Measurements from ENCODE around the gene APOO. TPM values are rescaled to one million over a fixed set of nuclear protein-coding genes. Genes with fewer than 3 reads are reported as not detected.

Gene APOO
- total RNA-seq, 1 experiment from 2014 or later, result 95.3 TPM

DNA sequence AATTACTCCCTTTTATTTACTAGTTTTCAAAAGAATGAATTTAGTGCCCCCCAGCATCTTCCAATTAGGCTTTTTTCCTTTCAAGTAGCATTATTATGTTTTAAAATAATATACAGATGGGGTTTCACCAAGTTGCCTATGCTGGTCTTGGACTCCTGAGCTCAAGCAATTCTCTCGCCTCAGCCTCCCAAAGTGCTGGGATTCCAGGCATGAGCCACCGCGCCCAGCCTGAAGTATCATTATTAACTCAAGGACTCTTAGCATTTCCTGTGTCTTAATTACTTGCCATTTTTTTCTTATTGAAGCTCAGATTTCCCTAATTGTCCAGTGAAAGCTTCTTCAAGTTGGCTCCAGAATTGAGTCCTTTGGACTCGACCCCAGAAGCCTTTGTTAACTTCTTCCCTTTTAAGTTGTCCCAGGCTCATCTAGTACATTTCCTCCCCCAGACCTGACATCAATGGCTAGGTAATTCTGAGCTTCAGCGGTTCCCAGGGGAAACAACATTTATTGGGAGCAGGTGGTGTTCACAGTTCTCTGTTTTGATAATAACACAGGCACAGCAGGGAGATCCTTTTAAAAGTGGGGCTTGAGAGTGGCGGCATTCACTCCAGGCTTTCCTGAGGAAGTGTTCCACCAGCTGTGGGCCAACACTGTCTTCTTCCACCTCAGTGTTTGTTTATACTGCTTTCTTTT is 114.7 kb downstream of the APOO start:
- Histone ChIP-seq H4K20me1 (ENCODE audit: control insufficient read depth, insufficient read depth, insufficient read length) (no peaks in the 10 kb centered on the region), H3K23ac (ENCODE audit: insufficient read length, low read depth, low read length) (no peak overlapping the region), H2BK120ac (ENCODE audit: low read depth, low read length, poor library complexity, severe bottlenecking) (no peak overlapping the region), H2BK15ac (ENCODE audit: low read depth, low read length) (no peak overlapping the region), H3K56ac (ENCODE audit: insufficient read length, low read depth, low read length) (no peak overlapping the region), H3K4ac (ENCODE audit: low read depth, low read length) (no peak overlapping the region), H4K91ac (ENCODE audit: insufficient read length, low read depth, low read length) (no peak overlapping the region), H3T11ph (ENCODE audit: low read length) (no peak overlapping the region), H3K27me3 (ENCODE audit: insufficient read depth, low read length) (no peaks in the 10 kb centered on the region), H4K8ac (replicated peaks; ENCODE audit: insufficient read length, low read depth, low read length) (no peak overlapping the region), H2BK12ac (ENCODE audit: insufficient read length, low read depth, low read length) (no peak overlapping the region), H3K79me1 (ENCODE audit: insufficient read depth, low read depth, low read length, poor library complexity, severe bottlenecking) (no peaks in the 10 kb centered on the region), H3K27ac (ENCODE audit: insufficient read length, low read depth, low read length) (no peak overlapping the region), H3K23me2 (ENCODE audit: insufficient read length, low read depth, low read length, poor library complexity, severe bottlenecking) (no peaks in the 10 kb centered on the region), H3K79me2 (ENCODE audit: insufficient read depth, low read length) (no peaks in the 10 kb centered on the region), H3K14ac (ENCODE audit: insufficient read depth, low read length) (peak overlapping the region; percentile 47; the same call in 1 of the 2 replicates), H3K9ac (ENCODE audit: extremely low read depth, insufficient read length, low read length) (no peak overlapping the region), H3K4me2 (ENCODE audit: insufficient read depth, insufficient read length, low read length) (no peak overlapping the region), H2BK5ac (ENCODE audit: insufficient read length, low read length) (no peak overlapping the region), H2AFZ (ENCODE audit: low read length) (peak overlapping the region; percentile 23), H4K5ac (ENCODE audit: insufficient read length, low read depth, low read length) (no peak overlapping the region), H2BK20ac (ENCODE audit: low read depth, low read length, poor library complexity, severe bottlenecking) (no peak overlapping the region), H3K18ac (ENCODE audit: insufficient read length, low read depth, low read length) (no peak overlapping the region), H3K9me3 (ENCODE audit: control insufficient read depth, low read depth, low read length) (no peaks in the 10 kb centered on the region), H3K4me1 (ENCODE audit: insufficient read depth, low read length) (no peaks in the 10 kb centered on the region; the same call in 1 of the 2 replicates), H2AK5ac (ENCODE audit: insufficient read length, low read length) (no peak overlapping the region)
- TF ChIP-seq CTCF (conservative IDR thresholded peaks at IDR 0.05), result no peak
- no peak for DNase-seq
- H3K27me3 Mint-ChIP-seq (ENCODE audit: low read depth), result no peaks in the 10 kb centered on the region
- H3K9me3 Mint-ChIP-seq, result no peaks in the 10 kb centered on the region
- no peaks in the 10 kb centered on the region for H3K36me3 Mint-ChIP-seq (ENCODE audit: insufficient read depth in 1 of 3, low read depth in 3 of 3)
- peaks cover 27 to 35% of the 10 kb centered on the region in 2 experiments for H3K4me1 Mint-ChIP-seq
- H3K27ac Mint-ChIP-seq, result peak overlapping the region in 2 of 3 experiments; percentile 80 to 92; a peak in 4 of 7 replicates
- no CpG with 5 or more reads among the region's 6 CpGs for WGBS (ENCODE audit: extremely low coverage, insufficient read length, low lambda C conversion rate)
- no peak overlapping the region for H3K4me3 Mint-ChIP-seq

All from H9 (cell line).